ENCODE measurements around the gene PLA2G4B.

Gene PLA2G4B

DNA sequence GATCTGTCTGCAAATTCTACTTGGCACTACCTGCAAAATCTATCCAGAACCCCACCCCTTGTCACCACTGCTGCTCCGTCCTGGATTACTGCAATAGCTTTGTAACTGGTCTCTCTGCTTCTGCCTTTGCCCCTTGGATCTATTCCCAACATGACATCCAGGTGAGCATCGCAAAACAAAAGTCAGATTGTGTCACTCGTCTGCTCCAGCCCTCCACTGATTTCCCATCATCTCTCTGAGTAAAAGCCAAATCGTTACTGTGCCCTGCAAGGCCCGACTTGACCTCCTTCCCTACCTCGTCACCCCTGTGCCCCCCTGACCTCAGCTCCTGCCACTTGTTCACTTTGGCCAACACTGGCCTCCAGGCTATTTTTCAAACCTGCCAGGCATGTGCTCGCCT is 45.8 kb downstream of the PLA2G4B start:
- H3K4me3 Mint-ChIP-seq = no peak overlapping the region
- H3K36me3 Mint-ChIP-seq (ENCODE audit: low read depth) = peaks cover 7% of the 10 kb centered on the region
- no peak overlapping the region for H3K27ac Mint-ChIP-seq
- peaks cover 13% of the 10 kb centered on the region for H3K4me1 Mint-ChIP-seq (ENCODE audit: low read depth)
- H3K27me3 Mint-ChIP-seq (ENCODE audit: low read depth) = peaks cover 17% of the 10 kb centered on the region
- H3K9me3 Mint-ChIP-seq = no peaks in the 10 kb centered on the region

DNA sequence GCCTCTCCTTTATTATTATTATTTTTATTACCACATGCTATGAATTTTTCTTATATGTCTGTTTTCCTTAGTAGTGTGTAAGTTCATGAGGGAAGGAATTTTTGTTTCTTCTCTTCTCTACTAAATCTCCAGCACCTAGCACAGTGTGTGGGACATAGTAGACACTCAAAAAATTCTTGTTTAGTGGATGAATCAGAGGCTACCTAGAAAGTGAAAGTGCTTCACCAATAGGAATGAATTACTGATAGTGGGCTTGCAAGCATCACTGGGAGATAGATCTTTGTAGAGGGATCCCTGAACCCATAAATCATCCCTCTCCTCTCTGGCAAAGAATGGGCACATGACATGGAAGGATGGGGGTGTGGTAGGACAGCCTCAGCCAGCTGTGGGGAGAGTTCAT is 46.7 kb downstream of the PLA2G4B start:
- H3K27ac Mint-ChIP-seq = no peak overlapping the region
- H3K4me1 Mint-ChIP-seq (ENCODE audit: low read depth) = peaks cover 13% of the 10 kb centered on the region
- peaks cover 7% of the 10 kb centered on the region for H3K36me3 Mint-ChIP-seq (ENCODE audit: low read depth)
- no peak overlapping the region for H3K4me3 Mint-ChIP-seq
- no peaks in the 10 kb centered on the region for H3K9me3 Mint-ChIP-seq
- peaks cover 17% of the 10 kb centered on the region for H3K27me3 Mint-ChIP-seq (ENCODE audit: low read depth)

DNA sequence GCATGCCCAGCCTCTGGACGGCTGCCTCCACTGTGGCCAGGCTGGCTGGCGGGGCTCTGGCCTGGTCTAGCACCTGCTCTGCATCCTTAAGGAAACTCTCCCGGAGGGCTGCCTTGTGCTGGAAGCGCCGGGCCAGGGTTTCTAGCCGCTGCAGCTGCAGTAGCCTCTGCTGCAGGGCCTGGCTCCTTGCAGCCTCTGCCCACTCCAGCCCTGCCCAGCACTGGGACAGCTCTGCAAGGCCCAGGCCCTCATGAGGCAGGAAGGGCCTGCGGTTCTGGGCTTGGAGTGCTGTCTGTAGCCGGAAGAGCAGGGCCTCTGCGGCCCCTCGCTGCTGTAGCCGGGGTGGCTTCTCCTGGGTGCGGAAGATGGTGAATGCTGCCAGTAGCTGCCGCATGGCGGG is 47.2 kb downstream of the PLA2G4B start:
- no peak overlapping the region for H3K4me3 Mint-ChIP-seq
- peaks cover 13% of the 10 kb centered on the region for H3K4me1 Mint-ChIP-seq (ENCODE audit: low read depth)
- peaks cover 13% of the 10 kb centered on the region for H3K27me3 Mint-ChIP-seq (ENCODE audit: low read depth)
- peaks cover 7% of the 10 kb centered on the region for H3K36me3 Mint-ChIP-seq (ENCODE audit: low read depth)
- H3K27ac Mint-ChIP-seq = no peak overlapping the region
- H3K9me3 Mint-ChIP-seq = no peaks in the 10 kb centered on the region

DNA sequence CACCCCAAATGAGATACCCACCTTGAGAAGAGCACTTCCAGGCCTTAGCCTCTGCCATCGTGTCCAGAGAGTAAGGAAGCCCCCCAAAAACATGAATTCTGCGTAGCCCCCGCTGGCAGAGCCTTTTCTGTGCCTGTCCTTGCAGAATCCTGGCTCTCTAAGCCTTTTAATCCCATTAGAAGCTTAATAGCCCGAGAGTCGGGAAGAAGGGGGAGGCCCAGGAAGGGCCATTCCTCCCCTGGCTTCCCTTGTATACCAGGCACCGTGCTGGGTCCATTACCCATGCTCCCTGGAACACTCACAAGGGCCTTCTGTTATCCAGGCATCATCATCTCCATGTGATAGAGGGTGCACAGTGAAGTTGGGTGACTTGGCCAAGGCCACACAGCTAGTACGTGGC is 48.1 kb downstream of the PLA2G4B start:
- peaks cover 7% of the 10 kb centered on the region for H3K36me3 Mint-ChIP-seq (ENCODE audit: low read depth)
- peaks cover 9% of the 10 kb centered on the region for H3K4me1 Mint-ChIP-seq (ENCODE audit: low read depth)
- no peak overlapping the region for H3K27ac Mint-ChIP-seq
- no peak overlapping the region for H3K4me3 Mint-ChIP-seq
- H3K27me3 Mint-ChIP-seq (ENCODE audit: low read depth) = peaks cover 5% of the 10 kb centered on the region
- no peaks in the 10 kb centered on the region for H3K9me3 Mint-ChIP-seq

DNA sequence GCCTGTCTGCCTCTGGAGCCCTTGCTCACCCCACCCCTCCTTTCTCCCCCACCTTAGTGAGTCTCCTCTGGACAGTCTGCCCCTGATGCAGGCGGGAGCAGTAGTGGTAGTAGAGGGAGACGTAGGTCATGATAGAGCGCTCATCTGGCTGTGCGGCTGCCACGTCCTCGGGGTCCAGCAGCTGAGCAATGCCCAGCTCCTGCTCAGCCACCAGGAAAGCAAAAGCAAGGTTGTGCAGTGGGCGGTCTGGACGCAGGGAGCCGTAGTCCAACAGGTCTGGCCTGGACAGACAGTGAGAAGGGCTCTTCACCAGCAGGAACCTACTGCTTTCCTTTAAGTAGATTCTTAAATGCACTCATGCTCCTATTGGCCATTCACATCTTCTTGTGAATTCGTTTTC is 48.5 kb downstream of the PLA2G4B start:
- peaks cover 9% of the 10 kb centered on the region for H3K4me1 Mint-ChIP-seq (ENCODE audit: low read depth)
- H3K27me3 Mint-ChIP-seq (ENCODE audit: low read depth) = peaks cover 5% of the 10 kb centered on the region
- no peak overlapping the region for H3K4me3 Mint-ChIP-seq
- no peak overlapping the region for H3K27ac Mint-ChIP-seq
- H3K9me3 Mint-ChIP-seq = no peaks in the 10 kb centered on the region
- H3K36me3 Mint-ChIP-seq (ENCODE audit: low read depth) = peaks cover 7% of the 10 kb centered on the region

DNA sequence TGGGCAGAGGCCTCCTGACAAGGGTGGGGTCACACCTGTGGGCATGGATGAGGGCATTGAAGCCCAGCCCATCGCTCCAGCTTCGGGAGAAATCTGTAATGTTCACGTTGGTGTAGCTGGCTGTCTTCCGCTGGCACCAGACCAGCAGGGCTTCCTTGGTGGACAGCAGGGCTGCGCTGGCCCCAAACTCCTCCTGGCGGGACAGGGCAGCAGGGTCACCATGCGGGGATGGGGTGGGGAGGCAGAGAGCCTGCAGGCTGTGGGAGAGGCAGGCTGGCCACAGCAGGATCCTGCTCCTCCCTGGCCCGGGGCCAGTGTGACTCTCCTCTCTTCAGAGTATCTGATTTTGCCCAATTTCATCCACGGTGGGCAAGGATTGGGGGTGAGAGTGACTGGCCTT is 49.2 kb downstream of the PLA2G4B start:
- Mint-ChIP-seq H3K27ac (no peak overlapping the region), H3K9me3 (no peaks in the 10 kb centered on the region), H3K4me3 (no peak overlapping the region), H3K27me3 (ENCODE audit: low read depth) (peaks cover 5% of the 10 kb centered on the region), H3K36me3 (ENCODE audit: low read depth) (peaks cover 7% of the 10 kb centered on the region), H3K4me1 (ENCODE audit: low read depth) (peaks cover 11% of the 10 kb centered on the region)

DNA sequence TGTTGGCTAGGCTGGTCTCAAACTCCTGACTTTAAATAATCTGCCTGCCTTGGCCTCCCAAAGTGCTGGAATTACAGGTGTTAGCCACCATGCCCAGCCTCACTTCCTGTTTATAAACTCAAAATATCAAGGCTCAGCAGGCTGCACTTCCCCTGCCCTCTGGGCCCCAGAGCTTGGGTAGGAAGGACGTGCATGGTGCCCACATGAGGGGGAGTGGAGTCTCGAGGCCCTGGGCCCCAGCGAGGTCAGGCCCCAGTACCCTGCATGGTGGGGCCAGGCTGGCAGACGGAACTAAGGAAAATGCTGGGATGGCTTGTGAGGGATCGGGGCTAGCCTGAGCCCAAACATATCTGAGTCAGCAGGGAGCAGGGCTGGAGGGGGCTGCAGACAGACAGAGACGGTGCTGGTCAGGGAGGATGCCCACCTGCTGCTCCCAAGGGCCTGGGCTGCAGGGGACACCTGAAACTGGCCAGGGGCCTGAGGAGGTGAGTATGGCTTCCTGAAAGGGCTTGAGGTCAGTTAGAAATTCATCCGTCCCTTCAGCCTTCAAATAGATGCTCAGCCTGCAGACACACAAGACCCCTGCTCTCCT is 50.1 kb downstream of the PLA2G4B start:
- Mint-ChIP-seq H3K27me3 (ENCODE audit: low read depth) (peaks cover 5% of the 10 kb centered on the region), H3K4me1 (ENCODE audit: low read depth) (peaks cover 14% of the 10 kb centered on the region), H3K4me3 (no peak overlapping the region), H3K27ac (peak overlapping the region; percentile 31), H3K9me3 (no peaks in the 10 kb centered on the region), H3K36me3 (ENCODE audit: low read depth) (peaks cover 7% of the 10 kb centered on the region)

DNA sequence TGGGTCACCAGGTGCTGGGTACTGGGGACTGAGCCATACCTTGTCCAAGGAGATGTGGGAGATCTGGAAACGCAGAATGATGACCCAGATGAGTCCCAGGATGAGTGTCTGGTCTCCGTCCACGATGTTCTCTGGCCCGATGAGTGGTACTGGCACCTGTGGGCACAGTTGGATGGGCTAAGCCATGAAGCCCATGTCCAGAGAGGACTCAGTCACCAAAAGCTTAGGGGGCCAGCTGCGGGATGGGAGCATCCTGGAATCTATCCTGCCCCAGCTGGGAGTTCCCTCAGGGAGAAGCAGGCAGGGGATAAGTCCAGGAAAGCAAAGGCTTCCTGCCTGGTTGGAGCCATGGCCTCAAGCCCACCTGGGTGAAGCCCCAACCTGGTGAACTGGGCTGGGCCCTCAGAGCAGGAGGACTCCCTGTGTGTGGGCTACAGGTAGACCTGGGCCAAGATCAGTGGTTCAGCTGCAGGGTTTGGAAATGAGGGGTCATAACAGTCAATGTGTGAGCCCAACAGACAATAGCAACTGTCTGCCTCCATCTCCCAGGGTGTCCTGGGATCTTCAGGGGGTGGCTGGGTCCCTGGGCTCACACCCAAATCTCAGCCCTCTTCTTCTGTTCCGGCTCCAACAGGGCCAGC is 51.5 kb downstream of the PLA2G4B start:
- no peak overlapping the region for H3K4me3 Mint-ChIP-seq

DNA sequence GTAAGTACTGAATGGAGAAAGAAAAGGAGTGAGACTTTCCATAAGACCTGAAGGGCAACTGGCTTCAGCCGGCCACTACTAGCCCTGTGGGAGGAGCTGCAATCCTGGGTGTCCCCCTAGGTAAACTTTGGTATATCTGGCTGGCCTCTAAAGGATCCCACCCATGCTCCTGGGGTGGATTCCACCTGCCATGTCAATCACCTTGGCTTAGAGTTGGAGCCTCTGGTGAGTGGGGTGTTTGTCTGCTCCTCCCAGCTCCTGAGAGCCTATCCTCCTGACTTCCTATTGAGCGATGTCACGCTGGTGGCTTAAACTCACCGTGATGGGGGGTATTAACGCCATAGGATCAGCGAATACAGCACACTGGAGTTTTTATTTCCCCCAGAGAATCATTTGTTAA is 52.6 kb downstream of the PLA2G4B start:
- H3K4me1 Mint-ChIP-seq (ENCODE audit: low read depth) = peaks cover 24% of the 10 kb centered on the region
- H3K9me3 Mint-ChIP-seq = no peaks in the 10 kb centered on the region
- H3K36me3 Mint-ChIP-seq (ENCODE audit: low read depth) = peaks cover 3% of the 10 kb centered on the region
- no peak overlapping the region for H3K4me3 Mint-ChIP-seq
- no peaks in the 10 kb centered on the region for H3K27me3 Mint-ChIP-seq (ENCODE audit: low read depth)
- no peak overlapping the region for H3K27ac Mint-ChIP-seq

More for the DNA sequence above, 51.5 kb downstream of the PLA2G4B start:
- Mint-ChIP-seq H3K4me1 (ENCODE audit: low read depth) (peaks cover 22% of the 10 kb centered on the region), H3K27me3 (ENCODE audit: low read depth) (no peaks in the 10 kb centered on the region), H3K9me3 (no peaks in the 10 kb centered on the region), H3K36me3 (ENCODE audit: low read depth) (peaks cover 5% of the 10 kb centered on the region), H3K27ac (no peak overlapping the region)

DNA sequence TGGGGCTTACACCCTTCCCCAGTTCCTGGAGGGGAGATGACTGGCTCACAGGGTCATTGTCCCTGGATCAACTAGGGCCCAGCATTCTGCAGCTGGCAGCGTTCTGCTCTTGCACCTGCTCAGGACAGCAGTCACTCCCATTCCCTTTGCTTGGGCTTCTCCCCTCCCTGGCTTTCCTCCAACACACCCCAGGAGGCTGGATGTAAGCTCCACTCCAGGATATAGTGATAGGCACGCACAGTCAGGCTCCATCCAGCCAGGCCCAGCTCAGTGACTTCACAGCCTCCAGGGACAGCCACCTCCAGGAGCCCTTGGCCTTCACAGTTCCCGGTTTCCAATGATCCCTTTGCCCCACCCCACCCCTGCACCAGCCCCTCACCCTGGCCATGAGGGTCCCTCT is 53.3 kb downstream of the PLA2G4B start:
- peaks cover 3% of the 10 kb centered on the region for H3K36me3 Mint-ChIP-seq (ENCODE audit: low read depth)
- no peaks in the 10 kb centered on the region for H3K27me3 Mint-ChIP-seq (ENCODE audit: low read depth)
- no peaks in the 10 kb centered on the region for H3K9me3 Mint-ChIP-seq
- H3K4me3 Mint-ChIP-seq = no peak overlapping the region
- peaks cover 25% of the 10 kb centered on the region for H3K4me1 Mint-ChIP-seq (ENCODE audit: low read depth)
- H3K27ac Mint-ChIP-seq = no peak overlapping the region

DNA sequence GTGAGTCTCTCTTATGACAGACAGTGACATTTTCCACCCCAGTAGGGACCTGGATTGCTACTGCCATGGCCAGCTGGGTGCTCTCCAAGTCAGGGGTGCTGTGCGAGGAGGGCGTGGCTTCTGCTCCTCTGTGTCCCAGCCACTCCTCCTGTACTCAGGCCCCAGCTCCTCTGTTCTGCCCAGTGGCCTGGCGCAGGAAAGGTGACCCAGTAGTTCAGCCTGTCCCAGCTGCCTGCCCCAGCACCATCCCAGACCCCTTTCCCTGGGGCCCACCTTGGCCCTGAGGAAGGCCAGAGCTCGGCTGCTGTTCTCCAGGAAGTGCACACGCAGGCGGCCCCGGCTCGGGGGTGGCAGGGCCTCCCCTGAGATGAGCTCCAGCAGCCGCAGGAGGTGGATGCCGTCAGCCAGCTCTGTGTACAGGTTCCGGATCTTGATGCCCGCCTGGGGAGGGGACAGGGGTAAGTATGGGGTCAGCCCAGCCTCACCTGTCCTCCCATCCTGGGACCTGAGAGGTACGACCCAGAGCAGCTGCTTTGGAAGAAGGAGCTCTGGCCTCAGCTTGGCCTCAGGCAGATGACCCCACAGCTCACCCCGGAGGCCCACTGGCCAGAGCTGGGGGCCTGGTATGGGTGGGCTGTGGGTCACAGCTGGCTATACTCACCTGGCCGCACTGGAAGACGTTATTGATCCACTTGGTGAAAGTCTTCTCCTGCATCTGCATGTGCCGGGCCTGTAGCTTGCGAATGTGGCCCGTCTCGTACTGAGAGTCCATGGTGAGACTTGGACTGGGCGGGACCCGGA is 54.2 kb downstream of the PLA2G4B start:
- H3K27me3 Mint-ChIP-seq (ENCODE audit: low read depth) = no peaks in the 10 kb centered on the region
- peaks cover 8% of the 10 kb centered on the region for H3K36me3 Mint-ChIP-seq (ENCODE audit: low read depth)
- no peak overlapping the region for H3K4me3 Mint-ChIP-seq
- peaks cover 30% of the 10 kb centered on the region for H3K4me1 Mint-ChIP-seq (ENCODE audit: low read depth)
- H3K27ac Mint-ChIP-seq = peak overlapping the region; percentile 60
- no peaks in the 10 kb centered on the region for H3K9me3 Mint-ChIP-seq

DNA sequence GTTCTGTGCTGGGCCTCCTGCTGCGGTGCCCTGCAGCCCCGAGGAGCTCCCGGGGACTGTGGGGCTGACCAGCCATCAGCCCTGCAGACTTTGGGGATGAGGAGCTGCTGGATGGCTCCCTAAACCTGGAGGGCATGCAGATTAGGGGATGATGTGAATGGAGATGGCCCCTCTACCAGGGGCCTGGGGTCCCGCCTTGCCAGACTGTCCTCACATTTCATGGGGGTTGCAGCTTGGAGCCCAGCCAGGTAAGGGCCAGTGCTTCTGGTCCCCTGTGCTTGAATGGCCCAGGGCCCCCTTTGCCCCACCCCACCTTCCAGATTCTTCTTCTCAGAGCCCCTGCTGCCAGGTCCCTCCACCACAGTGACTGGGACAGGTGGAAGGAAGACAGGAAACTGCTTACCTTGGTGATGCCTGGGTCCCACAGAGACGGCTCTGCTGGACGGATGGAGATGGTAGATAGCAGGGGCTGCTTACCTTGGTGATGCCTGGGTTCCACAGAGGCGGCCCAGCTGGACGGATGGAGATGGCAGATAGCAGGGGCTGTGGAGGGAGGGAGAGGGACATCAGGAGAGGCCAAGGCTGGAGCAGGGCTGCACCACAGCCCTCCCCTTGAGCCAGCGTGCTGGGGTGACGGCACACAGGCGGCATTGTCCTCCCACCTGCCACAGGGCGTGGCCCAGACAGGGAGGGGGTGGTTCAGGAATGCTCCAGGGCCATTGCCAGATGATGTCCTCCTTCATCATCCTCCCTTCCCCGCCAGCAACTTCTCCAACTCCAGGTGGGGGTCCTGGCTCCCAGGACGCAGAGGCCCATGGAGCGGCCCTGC is 55.0 kb downstream of the PLA2G4B start, which contains the start of gene SPTBN5:
SPTBN5 (minus strand) TSS at position 632 of the 829 bp plus-strand sequence; CDS start at position 76, 556 bp downstream.
- no peaks in the 10 kb centered on the region for H3K9me3 Mint-ChIP-seq
- H3K27ac Mint-ChIP-seq = peak within 1 kb of the TSS; percentile 87
- peaks cover 27% of the 10 kb centered on the region for H3K4me1 Mint-ChIP-seq (ENCODE audit: low read depth)
- H3K27me3 Mint-ChIP-seq (ENCODE audit: low read depth) = no peaks in the 10 kb centered on the region
- H3K4me3 Mint-ChIP-seq = peak within 1 kb of the TSS; percentile 56
- H3K36me3 Mint-ChIP-seq (ENCODE audit: low read depth) = peaks cover 13% of the 10 kb centered on the region

DNA sequence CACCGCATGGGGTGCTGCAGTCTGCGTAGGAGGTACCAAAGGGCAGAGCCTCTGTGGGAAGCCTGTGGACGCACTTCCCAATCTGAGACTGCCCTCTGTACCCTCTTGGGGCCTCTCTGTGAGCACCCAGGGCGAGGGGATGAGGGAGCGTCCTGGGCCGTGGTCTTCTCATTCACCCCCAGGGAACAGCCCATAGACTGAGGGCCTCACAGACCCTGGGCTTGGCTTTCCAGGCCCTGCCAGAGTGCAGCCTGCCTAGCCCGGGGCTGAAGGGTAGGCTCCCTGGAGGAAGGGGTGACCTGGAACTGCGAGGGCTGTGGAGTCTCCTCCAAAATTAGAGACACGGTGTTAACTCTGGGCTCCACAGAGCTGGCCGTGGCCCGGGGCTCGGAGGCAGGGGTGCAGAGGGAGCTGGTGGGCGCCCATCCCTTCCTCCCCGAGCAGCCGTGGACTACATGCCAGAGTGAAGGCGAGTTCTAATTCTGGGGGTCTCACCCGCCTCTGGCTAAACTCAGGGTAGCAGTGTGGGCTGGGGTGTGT is 55.7 kb downstream of the PLA2G4B start:
- peaks cover 14% of the 10 kb centered on the region for H3K36me3 Mint-ChIP-seq (ENCODE audit: low read depth)
- peak overlapping the region; percentile 56 for H3K4me3 Mint-ChIP-seq
- peaks cover 26% of the 10 kb centered on the region for H3K4me1 Mint-ChIP-seq (ENCODE audit: low read depth)
- no peaks in the 10 kb centered on the region for H3K9me3 Mint-ChIP-seq
- no peaks in the 10 kb centered on the region for H3K27me3 Mint-ChIP-seq (ENCODE audit: low read depth)
- H3K27ac Mint-ChIP-seq = peak overlapping the region; percentile 87
